Activated CD8-positive, alpha-beta T cell treated with anti-CD3 and anti-CD28 coated beads for 36 hours (primary cell): ENCODE results near the gene ORM1. TPM values are rescaled to one million over a fixed set of nuclear protein-coding genes. Genes with fewer than 3 reads are reported as not detected.

ENCODE experiments used
- ATAC-seq: fragments of 200-7000 bp; cut with Tn5 transposase; one replicate; pipeline ENCODE4 v1.10.0; 2021; ENCODE audit warnings: mild to moderate bottlenecking, moderate library complexity
- CTCF ChIA-PET: fragments of 350-600 bp; sonication (Branson Sonifier 250); formaldehyde crosslinking; loops from one replicate; lab custom pipeline; 2021; ENCODE audit warnings: antibody characterized with exemption; lab: Charles Lee
- POLR2A ChIA-PET: fragments of 350-600 bp; sonication (Branson Sonifier 250); formaldehyde crosslinking; loops from one replicate; lab custom pipeline; 2021; ENCODE audit warnings: antibody characterized with exemption; lab: Charles Lee
- DNase-seq: peaks from one replicate; pipeline ENCODE4 v3.0.0-alpha.2; 2020
- H3K27ac Mint-ChIP-seq: one replicate; pipeline ENCODE4 v1.8.0; 2021; ENCODE audit warnings: mild to moderate bottlenecking, mixed read lengths
- H3K27me3 Mint-ChIP-seq: one replicate; pipeline ENCODE4 v1.8.0; 2021; ENCODE audit warnings: mixed read lengths
- H3K36me3 Mint-ChIP-seq: one replicate; pipeline ENCODE4 v1.8.0; 2021; ENCODE audit warnings: low read depth, mixed read lengths
- H3K4me1 Mint-ChIP-seq: one replicate; pipeline ENCODE4 v1.8.0; 2021; ENCODE audit warnings: low read depth, mixed read lengths
- H3K4me3 Mint-ChIP-seq: one replicate; pipeline ENCODE4 v1.8.0; 2021; ENCODE audit warnings: mild to moderate bottlenecking, moderate library complexity, mixed read lengths
- H3K9me3 Mint-ChIP-seq: one replicate; pipeline ENCODE4 v1.8.0; 2021; ENCODE audit warnings: mixed read lengths
- CTCF ChIP-seq: fragments of 200-600 bp; IDR thresholded peaks from one replicate; pipeline ENCODE4 v1.8.0; 2022; ENCODE audit warnings: antibody characterized with exemption, mild to moderate bottlenecking
- intact Hi-C: fragments of 100-400 bp; cut with micrococcal nuclease; formaldehyde crosslinking; loops from one replicate; pipeline ENCODE4 v1.10.0; 2022
- total RNA-seq, 2 experiments: library from RNA; stranded (reverse); gene quantifications; one replicate each; pipeline ENCODE4 v1.2.3, GENCODE V29; 2021

Gene ORM1
- total RNA-seq, 2 experiments from 2014 or later, result not detected

- ChIA-PET POLR2A (interaction anchor here (0.6 to 18.4 kb wide), 4 partner anchors 12 to 33 kb away, joined by 3 to 277 read pairs (median 8); partner anchors contain the start of gene AKNA), CTCF (interaction anchor here (0.7 to 1.5 kb wide), 3 partner anchors 12 to 48 kb away, joined by 3 to 6 read pairs (median 5); no protein-coding TSS in a partner anchor)
- no peak for ATAC-seq
- peak overlapping the region; percentile 82 for H3K27ac Mint-ChIP-seq
- H3K4me3 Mint-ChIP-seq, result no peak overlapping the region
- intact Hi-C loops, result no loop called here
- H3K9me3 Mint-ChIP-seq, result no peaks in the 10 kb centered on the region
- peaks cover 69% of the 10 kb centered on the region for H3K36me3 Mint-ChIP-seq
- H3K4me1 Mint-ChIP-seq, result peaks cover 65% of the 10 kb centered on the region
- H3K27me3 Mint-ChIP-seq, result no peaks in the 10 kb centered on the region
- TF ChIP-seq CTCF, result no peak
- DNase-seq, result no peak
Measured at GRCh38 chr9:114351932-114352331, 29.0 kb downstream of the ORM1 start.

DNA sequence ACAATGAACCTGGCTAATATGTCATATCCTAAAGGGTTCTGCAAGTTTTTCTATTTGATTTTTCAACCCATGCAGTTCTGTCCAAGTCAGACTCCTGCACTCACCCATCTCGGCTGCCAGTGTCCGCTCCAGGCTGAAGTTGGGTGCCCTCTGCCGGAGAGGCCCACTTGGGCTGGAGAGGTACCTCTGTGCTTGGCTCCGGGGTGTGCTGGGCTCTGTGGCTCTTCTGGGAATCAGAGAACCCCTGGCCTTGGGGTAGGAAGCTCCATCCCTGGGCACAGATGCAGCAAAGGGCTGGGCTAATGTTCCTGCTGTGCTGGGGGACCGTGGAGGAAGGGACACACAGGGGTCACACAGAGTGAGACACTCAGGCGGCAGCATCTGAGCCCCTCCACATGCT is 32.9 kb downstream of the ORM1 start:
- H3K4me3 Mint-ChIP-seq, result no peak overlapping the region
- POLR2A ChIA-PET, result interaction anchor here (1.0 to 4.2 kb wide), 10 partner anchors 9 to 39 kb away, joined by 3 to 21 read pairs (median 4); no protein-coding TSS in a partner anchor
- CTCF ChIA-PET, result no interaction called here
- peaks cover 54% of the 10 kb centered on the region for H3K4me1 Mint-ChIP-seq
- peaks cover 66% of the 10 kb centered on the region for H3K36me3 Mint-ChIP-seq
- no peak for TF ChIP-seq CTCF
- no peaks in the 10 kb centered on the region for H3K27me3 Mint-ChIP-seq
- no peak for ATAC-seq
- DNase-seq, result no peak
- no peaks in the 10 kb centered on the region for H3K9me3 Mint-ChIP-seq
- H3K27ac Mint-ChIP-seq, result peak overlapping the region; percentile 38
- intact Hi-C loops, result no loop called here

GRCh38 chr9:114356792-114357191 is 33.9 kb downstream of the ORM1 start:
- Mint-ChIP-seq H3K4me1 (peaks cover 55% of the 10 kb centered on the region), H3K9me3 (no peaks in the 10 kb centered on the region), H3K4me3 (no peak overlapping the region), H3K27ac (peak overlapping the region; percentile 67), H3K36me3 (peaks cover 70% of the 10 kb centered on the region), H3K27me3 (no peaks in the 10 kb centered on the region)
- ATAC-seq (no peak), DNase-seq (no peak)
- intact Hi-C loops, result no loop called here
- POLR2A ChIA-PET, result interaction anchor here (1.0 to 4.2 kb wide), 9 partner anchors 10 to 38 kb away, joined by 3 to 21 read pairs (median 4); no protein-coding TSS in a partner anchor
- TF ChIP-seq CTCF, result no peak
- CTCF ChIA-PET, result no interaction called here

GRCh38 chr9:114357360-114357759 is 34.5 kb downstream of the ORM1 start:
- ChIA-PET CTCF (no interaction called here), POLR2A (interaction anchor here (4.2 kb wide), 1 partner anchor 10 kb away, joined by 21 read pairs; no protein-coding TSS in a partner anchor)
- intact Hi-C loops, result no loop called here
- no peak for TF ChIP-seq CTCF
- no peak for ATAC-seq
- no peak overlapping the region for H3K4me3 Mint-ChIP-seq
- peaks cover 53% of the 10 kb centered on the region for H3K4me1 Mint-ChIP-seq
- peak overlapping the region; percentile 47 for H3K27ac Mint-ChIP-seq
- H3K9me3 Mint-ChIP-seq, result no peaks in the 10 kb centered on the region
- H3K27me3 Mint-ChIP-seq, result no peaks in the 10 kb centered on the region
- DNase-seq, result no peak
- H3K36me3 Mint-ChIP-seq, result peaks cover 69% of the 10 kb centered on the region

DNA sequence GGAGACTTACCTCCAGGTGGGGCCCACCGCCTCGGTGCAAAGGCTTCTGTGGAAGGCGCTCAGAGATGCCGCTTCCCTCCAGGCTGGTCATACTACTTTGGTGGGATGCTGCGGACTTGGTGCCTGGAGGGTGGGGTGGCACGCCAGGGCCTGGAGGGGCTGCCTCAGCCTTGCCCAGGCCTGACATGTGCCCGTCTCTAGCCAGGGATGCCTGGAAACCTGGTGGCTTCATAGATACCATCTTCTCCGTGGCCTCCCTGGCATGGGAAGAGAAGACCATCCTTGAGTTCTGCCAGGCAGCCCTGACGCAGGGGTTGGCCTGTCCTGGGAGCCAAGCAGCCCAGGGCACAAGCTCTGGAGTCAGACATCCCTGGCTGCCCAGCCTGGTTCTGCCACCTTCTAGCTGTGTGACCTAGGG is 35.0 kb downstream of the ORM1 start:
- peaks cover 52% of the 10 kb centered on the region for H3K4me1 Mint-ChIP-seq
- H3K36me3 Mint-ChIP-seq, result peaks cover 71% of the 10 kb centered on the region
- TF ChIP-seq CTCF, result no peak
- no peaks in the 10 kb centered on the region for H3K27me3 Mint-ChIP-seq
- peak overlapping the region; percentile 97 for H3K27ac Mint-ChIP-seq
- H3K9me3 Mint-ChIP-seq, result no peaks in the 10 kb centered on the region
- DNase-seq (no peak), ATAC-seq (no peak)
- intact Hi-C loops, result no loop called here
- ChIA-PET POLR2A (interaction anchor here (1.0 to 4.2 kb wide), 4 partner anchors 10 to 38 kb away, joined by 3 to 21 read pairs (median 4); no protein-coding TSS in a partner anchor), CTCF (no interaction called here)
- H3K4me3 Mint-ChIP-seq, result no peak overlapping the region
